K562 (cell line): ENCODE measurements around the gene C6orf15. TPM values are rescaled to one million over a fixed set of nuclear protein-coding genes. Genes with fewer than 3 reads are reported as not detected.

Experiments used
- AFF1 ChIP-seq, 2 experiments: fragments of 450-650 bp; IDR thresholded peaks; 2 replicates each; pipeline ENCODE4 v1.6.1; 2018; ENCODE audit warnings: mild to moderate bottlenecking in 2 of 2, low read depth in 1 of 2; ENCODE audit not compliant: partially characterized antibody in 2 of 2
- ARNT ChIP-seq, 2 experiments: fragments of 450-650 bp; IDR thresholded peaks; 2 replicates each; pipeline ENCODE4 v1.6.1; 2016; ENCODE audit warnings: mild to moderate bottlenecking in 1 of 2
- CBFA2T3 ChIP-seq: fragments of 450-650 bp; IDR thresholded peaks from 2 replicates; pipeline ENCODE4 v1.6.1; 2017
- CBX2 ChIP-seq: fragments of 200-600 bp; sonication (generic); IDR thresholded peaks from one replicate; pipeline ENCODE4 v1.6.1; 2012; ENCODE audit warnings: mild to moderate bottlenecking, low read length, inconsistent platforms; ENCODE audit not compliant: insufficient read depth, poor library complexity, severe bottlenecking
- CREB3L1 ChIP-seq: fragments of 450-650 bp; IDR thresholded peaks from 2 replicates; pipeline ENCODE4 v1.6.1; 2014; ENCODE audit warnings: low read depth, mild to moderate bottlenecking, moderate library complexity, borderline replicate concordance
- CREM ChIP-seq: IDR thresholded peaks from 2 replicates; pipeline ENCODE4 v1.6.1; 2014; ENCODE audit warnings: antibody characterized with exemption, low read depth
- ETV5 ChIP-seq: sonication (generic); formaldehyde crosslinking; IDR thresholded peaks from 2 replicates; pipeline ENCODE4 v1.4.0; 2020; ENCODE audit warnings: low read depth, mild to moderate bottlenecking, missing genetic modification reagents
- FOSL1 ChIP-seq: fragments of 200-800 bp; sonication (Bioruptor generic); conservative IDR thresholded peaks from 2 replicates; pipeline ENCODE4 v1.6.1; 2016; ENCODE audit warnings: missing genetic modification characterization, missing compliant biosample characterization
- GTF3C2 ChIP-seq: IDR thresholded peaks from 3 replicates; pipeline ENCODE4 v1.6.1; 2011; ENCODE audit warnings: borderline replicate concordance, mild to moderate bottlenecking, moderate library complexity; ENCODE audit not compliant: insufficient read length; ENCODE audit errors: extremely low read depth
- POU5F1 ChIP-seq: fragments of 150-350 bp; IDR thresholded peaks from 2 replicates; pipeline ENCODE4 v1.6.1; 2014; ENCODE audit warnings: borderline replicate concordance, low read length, low read depth, mild to moderate bottlenecking; ENCODE audit not compliant: partially characterized antibody
- SMARCE1 ChIP-seq: fragments of 450-650 bp; IDR thresholded peaks from 2 replicates; pipeline ENCODE4 v1.7.1; 2016; ENCODE audit warnings: mild to moderate bottlenecking
- SRF ChIP-seq, 2 experiments: fragments of 250-450, 450-650 bp in 1 of 2; sonication (Bioruptor Pico) in 1 of 2; sonication (generic) in 1 of 2; formaldehyde crosslinking; IDR thresholded peaks; 2 replicates each; pipeline versions ENCODE4 v1.5.0 to v1.5.1; 2020 to 2022; ENCODE audit warnings: mild to moderate bottlenecking in 1 of 2, missing genetic modification reagents in 1 of 2
- TFAP4 ChIP-seq: sonication (generic); formaldehyde crosslinking; IDR thresholded peaks from 2 replicates; pipeline ENCODE4 v1.8.0; 2022; ENCODE audit warnings: missing genetic modification reagents, mild to moderate bottlenecking, moderate library complexity, borderline replicate concordance
- TRIM24 ChIP-seq, 2 experiments: fragments of 450-650 bp; IDR thresholded peaks; 2 replicates each; pipeline ENCODE4 v1.6.1; 2016
- ZBED1 ChIP-seq: IDR thresholded peaks from 2 replicates; pipeline ENCODE4 v1.6.1; 2014
- ZNF740 ChIP-seq, 3 experiments: fragments of 200-800 bp in 1 of 3; sonication (Bioruptor generic) in 1 of 3; sonication (generic) in 1 of 3; formaldehyde crosslinking in 1 of 3; IDR thresholded peaks; 2 replicates each; pipeline versions ENCODE4 v1.6.1 to v1.8.0; 2016 to 2022; ENCODE audit warnings: mild to moderate bottlenecking in 2 of 3, missing compliant biosample characterization in 2 of 3, missing genetic modification characterization in 2 of 3, missing genetic modification reagents in 1 of 3
- polyA plus RNA-seq, 8 experiments: library from polyadenylated mRNA; depleted of rRNA in 4 of 8; stranded (reverse) in 5 of 8; unstranded in 3 of 8; fragments of >200 nt; fragmentation: Nextera tagmentation in 2 of 8; fragmentation: Illumina TruSeq in 1 of 8; extraction: Ambion mirVana in 2 of 8; extraction: Trizol in 1 of 8; gene quantifications; 2 replicates each; pipeline versions ENCODE4 v1.2.1 to v1.2.3, GENCODE V29; 2011 to 2014; ENCODE audit warnings: inconsistent platforms in 1 of 8, missing spikeins in 1 of 8
- total RNA-seq, 7 experiments: library from RNA; depleted of rRNA in 6 of 7; stranded (reverse); fragments of >200 nt in 6 of 7; fragmentation: Illumina TruSeq in 2 of 7; extraction: Trizol in 2 of 7; gene quantifications; 2 replicates each; pipeline versions ENCODE4 v1.2.1 to v1.2.3, GENCODE V29; 2011 to 2021; ENCODE audit warnings: low replicate concordance in 1 of 7

Gene C6orf15
- total and polyA plus RNA-seq, 9 of the 15 experiments (the other 6 are each of a cell fraction or from before 2014, with no cell fraction given) = not detected

GRCh38 chr6:31083742-31084354, 28.5 kb downstream of the C6orf15 start (continued):
- TF ChIP-seq ETV5 (CRISPR knock-in tag) (0 out of 2 replicates have a peak, but pooled peaks have one; percentile 45), SRF (CRISPR knock-in tag; IDR thresholded peaks at IDR 0.05) (peak in 1 of 2 experiments; percentile 94; a peak in 2 of 4 replicates), SMARCE1 (peak; percentile 33; the same call in 1 of the 2 replicates), AFF1 (IDR thresholded peaks at IDR 0.05; ENCODE audit: low read depth in 1 of 2, partially characterized antibody in 2 of 2) (peak; percentile 25 to 33), CREB3L1 (no peak), ARNT (IDR thresholded peaks at IDR 0.05) (peak in 1 of 2 experiments; percentile 73; a peak in 2 of 4 replicates), CBX2 (no peak), FOSL1 (tag) (peak; percentile 62), GTF3C2 (peak; percentile 53), CBFA2T3 (peak; percentile 45; the same call in 1 of the 2 replicates), CREM (0 out of 2 replicates have a peak, but pooled peaks have one; percentile 11), ZBED1 (no peak), TFAP4 (CRISPR knock-in tag) (peak; percentile 53; the same call in 1 of the 2 replicates), POU5F1 (no peak), TRIM24 (IDR thresholded peaks at IDR 0.05) (peak in 1 of 2 experiments; percentile 41; a peak in 1 of 4 replicates), ZNF740 (CRISPR knock-in tag; IDR thresholded peaks at IDR 0.05) (no peak), ZNF740 (tag; IDR thresholded peaks at IDR 0.05) (no peak)
